Choroid plexus epithelial cell (primary cell): ENCODE results near the gene PDXP.

Source experiments
- DNase-seq: peaks from one replicate; pipeline ENCODE4 v3.0.0-alpha.2; 2010; ENCODE audit warnings: low read depth
- H3K4me3 ChIP-seq: 2 replicates; pipeline ENCODE4 v1.5.1; 2011; ENCODE audit warnings: low read depth, mild to moderate bottlenecking, control low read depth, low read length, moderate library complexity
- TF ChIP-seq, protein P1 (sequence below): conservative IDR thresholded peaks from 2 replicates; pipeline ENCODE4 v1.5.1; 2011; ENCODE audit warnings: low read depth, mild to moderate bottlenecking, control low read depth, inconsistent platforms, low read length, moderate library complexity

The PDXP gene

GRCh38 chr22:37704645-37705044 lies 46.1 kb downstream of the PDXP start:
- H3K4me3 ChIP-seq: no peak overlapping the region
- no peak for DNase-seq
- TF ChIP-seq, protein P1, sequence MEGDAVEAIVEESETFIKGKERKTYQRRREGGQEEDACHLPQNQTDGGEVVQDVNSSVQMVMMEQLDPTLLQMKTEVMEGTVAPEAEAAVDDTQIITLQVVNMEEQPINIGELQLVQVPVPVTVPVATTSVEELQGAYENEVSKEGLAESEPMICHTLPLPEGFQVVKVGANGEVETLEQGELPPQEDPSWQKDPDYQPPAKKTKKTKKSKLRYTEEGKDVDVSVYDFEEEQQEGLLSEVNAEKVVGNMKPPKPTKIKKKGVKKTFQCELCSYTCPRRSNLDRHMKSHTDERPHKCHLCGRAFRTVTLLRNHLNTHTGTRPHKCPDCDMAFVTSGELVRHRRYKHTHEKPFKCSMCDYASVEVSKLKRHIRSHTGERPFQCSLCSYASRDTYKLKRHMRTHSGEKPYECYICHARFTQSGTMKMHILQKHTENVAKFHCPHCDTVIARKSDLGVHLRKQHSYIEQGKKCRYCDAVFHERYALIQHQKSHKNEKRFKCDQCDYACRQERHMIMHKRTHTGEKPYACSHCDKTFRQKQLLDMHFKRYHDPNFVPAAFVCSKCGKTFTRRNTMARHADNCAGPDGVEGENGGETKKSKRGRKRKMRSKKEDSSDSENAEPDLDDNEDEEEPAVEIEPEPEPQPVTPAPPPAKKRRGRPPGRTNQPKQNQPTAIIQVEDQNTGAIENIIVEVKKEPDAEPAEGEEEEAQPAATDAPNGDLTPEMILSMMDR: no peak

DNA sequence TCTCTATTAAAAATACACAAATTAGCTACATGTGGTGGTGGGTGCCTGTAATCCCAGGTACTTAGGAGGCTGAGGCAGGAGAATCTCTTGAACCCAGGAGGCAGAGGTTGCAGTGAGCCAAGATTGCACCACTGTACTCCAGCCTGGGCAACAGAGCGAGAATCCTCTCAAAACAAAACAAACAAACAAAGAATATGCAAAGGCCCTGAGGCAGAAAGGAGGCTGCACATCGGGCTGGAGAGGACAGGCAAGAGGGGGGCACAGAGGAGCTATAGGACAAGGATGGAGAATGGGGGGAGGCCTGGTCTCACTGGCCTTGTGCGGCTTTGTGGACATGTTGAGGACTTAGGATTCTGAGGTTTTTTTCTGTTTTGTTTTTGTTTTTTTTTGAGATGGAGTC lies 46.7 kb downstream of the PDXP start:
- no peak for DNase-seq
- no peak overlapping the region for H3K4me3 ChIP-seq

DNA sequence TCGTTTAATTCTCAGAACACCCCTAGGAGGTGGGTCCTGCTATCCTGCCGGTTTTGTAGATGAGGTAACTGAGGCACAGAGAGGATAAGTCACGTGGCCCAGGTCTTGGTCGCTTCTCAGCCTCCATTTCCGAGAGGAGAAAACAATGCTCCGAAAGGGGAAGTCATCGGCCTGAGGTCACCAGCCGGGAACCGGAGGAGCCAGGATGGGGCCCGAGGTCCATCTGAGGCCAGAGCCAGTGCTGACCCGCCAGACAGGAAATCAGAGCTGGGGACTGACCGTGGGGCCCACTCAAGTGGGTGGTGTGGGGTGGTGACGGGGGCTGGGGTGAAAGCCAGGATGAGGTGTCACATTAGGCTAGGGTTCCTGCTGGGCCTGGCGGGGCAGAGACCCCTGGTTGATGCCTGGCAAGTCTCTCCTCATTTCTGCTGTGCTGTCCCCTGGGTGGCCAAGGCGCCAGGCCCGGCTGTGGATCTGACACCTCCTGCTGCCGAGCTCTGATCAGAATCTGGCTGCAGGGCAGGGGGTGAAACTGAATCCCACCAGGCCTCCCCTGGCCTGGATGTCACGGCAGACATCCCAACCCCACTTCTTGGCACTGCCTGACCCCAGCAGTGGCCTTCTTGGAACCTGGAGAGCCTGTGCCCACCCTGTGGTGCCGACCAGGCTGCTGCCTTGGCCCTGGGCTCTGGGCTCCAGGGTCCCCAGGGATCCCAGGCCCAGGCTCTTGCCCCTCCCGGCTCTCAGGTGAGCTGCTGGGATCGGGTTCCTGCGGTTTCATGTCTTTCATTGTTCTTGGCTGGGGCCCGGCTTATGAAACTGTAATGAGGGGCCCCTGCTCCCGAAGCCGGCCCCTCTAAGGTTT lies 50.3 kb downstream of the PDXP start:
- TF ChIP-seq, protein P1: no peak
- no peak overlapping the region for H3K4me3 ChIP-seq

More for the DNA sequence above, 46.7 kb downstream of the PDXP start:
- TF ChIP-seq, protein P1: no peak

DNA sequence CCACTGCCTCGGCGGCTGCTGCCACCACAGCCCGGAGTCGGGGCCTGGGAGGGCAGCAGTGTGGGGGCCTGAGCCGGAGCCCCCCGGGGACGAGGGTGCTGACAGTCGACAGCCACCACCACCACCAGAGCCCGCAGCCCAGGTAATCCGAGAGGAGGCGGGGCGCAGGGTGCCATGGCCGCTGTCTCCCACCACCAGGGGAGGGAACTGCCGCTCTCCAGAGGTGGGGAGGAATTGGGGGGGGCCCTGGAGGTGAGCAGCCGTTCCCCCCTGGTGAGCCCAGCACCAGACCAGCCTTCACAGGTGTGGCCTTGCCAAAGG lies 50.9 kb downstream of the PDXP start:
- no peak for DNase-seq
- TF ChIP-seq, protein P1: no peak
- no peak overlapping the region for H3K4me3 ChIP-seq

More for the DNA sequence above, 50.3 kb downstream of the PDXP start:
- no peak for DNase-seq

- no peak overlapping the region for H3K4me3 ChIP-seq
- DNase-seq: no peak
- TF ChIP-seq, protein P1: no peak
Observed at GRCh38 chr22:37710675-37711074, 52.2 kb downstream of the PDXP start.

DNA sequence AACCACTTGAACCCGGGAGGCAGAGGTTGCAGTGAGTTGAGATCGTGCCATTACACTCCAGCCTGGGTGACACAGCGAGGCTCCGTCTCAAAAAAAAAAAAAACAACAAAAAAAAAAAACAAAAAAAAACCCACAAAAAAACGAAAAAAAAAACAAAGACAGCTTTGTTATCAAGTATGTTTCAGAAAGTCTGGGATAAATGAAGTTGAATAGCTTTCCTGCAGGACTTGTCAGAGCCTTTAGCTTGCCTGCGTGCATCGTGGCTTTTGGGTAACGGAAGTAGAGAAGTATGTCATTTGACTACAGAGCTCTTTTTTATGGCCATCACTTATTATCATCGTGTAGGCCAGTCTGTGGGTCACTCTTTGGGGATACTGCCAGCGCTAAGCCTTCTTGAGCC lies 53.0 kb downstream of the PDXP start:
- no peak overlapping the region for H3K4me3 ChIP-seq
- TF ChIP-seq, protein P1: no peak
- no peak for DNase-seq

- H3K4me3 ChIP-seq: no peak overlapping the region
- TF ChIP-seq, protein P1: no peak
- no peak for DNase-seq
Observed at GRCh38 chr22:37713761-37714160, 55.2 kb downstream of the PDXP start.
